ENCODE measurements around the gene TMEM91.
"Not testable (repeated sequence)": the region's sequence is repeated elsewhere in the genome, so short reads cannot be mapped to it uniquely, and the experiment has no call there.

The TMEM91 gene

DNA sequence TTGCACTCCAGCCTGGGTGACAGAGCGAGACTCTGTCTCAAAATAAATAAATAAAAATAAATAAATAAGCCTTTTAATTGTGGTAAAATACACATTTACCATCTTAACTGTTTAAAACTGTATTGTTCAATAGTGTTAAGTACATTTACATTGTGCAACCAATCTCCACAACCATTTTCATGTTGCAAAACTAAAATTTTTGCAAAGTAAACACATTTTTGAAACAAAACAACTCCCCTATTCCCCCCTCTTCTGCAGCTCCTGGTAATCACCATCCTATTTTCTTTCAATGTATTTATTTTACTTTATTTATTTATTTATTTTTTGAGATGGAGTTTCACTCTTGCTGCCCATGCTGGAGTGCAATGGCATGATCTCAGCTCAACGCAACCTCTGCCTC, 6.6 kb upstream of the TMEM91 start:
- Histone ChIP-seq H2AFZ (ENCODE audit: low read depth) (no peak overlapping the region), H3K27ac (no peak overlapping the region), H3K79me2 (ENCODE audit: insufficient read depth, low read depth) (no peaks in the 10 kb centered on the region), H4K20me1 (ENCODE audit: insufficient read depth) (no peaks in the 10 kb centered on the region), H3K36me3 (ENCODE audit: insufficient read depth) (no peaks in the 10 kb centered on the region), H3K4me1 (ENCODE audit: low read depth, poor library complexity, severe bottlenecking) (peaks cover 14% of the 10 kb centered on the region), H3K27me3 (ENCODE audit: insufficient read depth, low read depth) (no peaks in the 10 kb centered on the region), H3K4me2 (no peak overlapping the region), H3K4me3 (IDR thresholded peaks at IDR 0.05; ENCODE audit: insufficient read depth, low read depth, low read length) (no peak overlapping the region), H3K9ac (no peak overlapping the region)
- TF ChIP-seq, protein P1, sequence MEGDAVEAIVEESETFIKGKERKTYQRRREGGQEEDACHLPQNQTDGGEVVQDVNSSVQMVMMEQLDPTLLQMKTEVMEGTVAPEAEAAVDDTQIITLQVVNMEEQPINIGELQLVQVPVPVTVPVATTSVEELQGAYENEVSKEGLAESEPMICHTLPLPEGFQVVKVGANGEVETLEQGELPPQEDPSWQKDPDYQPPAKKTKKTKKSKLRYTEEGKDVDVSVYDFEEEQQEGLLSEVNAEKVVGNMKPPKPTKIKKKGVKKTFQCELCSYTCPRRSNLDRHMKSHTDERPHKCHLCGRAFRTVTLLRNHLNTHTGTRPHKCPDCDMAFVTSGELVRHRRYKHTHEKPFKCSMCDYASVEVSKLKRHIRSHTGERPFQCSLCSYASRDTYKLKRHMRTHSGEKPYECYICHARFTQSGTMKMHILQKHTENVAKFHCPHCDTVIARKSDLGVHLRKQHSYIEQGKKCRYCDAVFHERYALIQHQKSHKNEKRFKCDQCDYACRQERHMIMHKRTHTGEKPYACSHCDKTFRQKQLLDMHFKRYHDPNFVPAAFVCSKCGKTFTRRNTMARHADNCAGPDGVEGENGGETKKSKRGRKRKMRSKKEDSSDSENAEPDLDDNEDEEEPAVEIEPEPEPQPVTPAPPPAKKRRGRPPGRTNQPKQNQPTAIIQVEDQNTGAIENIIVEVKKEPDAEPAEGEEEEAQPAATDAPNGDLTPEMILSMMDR (conservative IDR thresholded peaks at IDR 0.05; ENCODE audit: low read depth, low read length), result no peak

DNA sequence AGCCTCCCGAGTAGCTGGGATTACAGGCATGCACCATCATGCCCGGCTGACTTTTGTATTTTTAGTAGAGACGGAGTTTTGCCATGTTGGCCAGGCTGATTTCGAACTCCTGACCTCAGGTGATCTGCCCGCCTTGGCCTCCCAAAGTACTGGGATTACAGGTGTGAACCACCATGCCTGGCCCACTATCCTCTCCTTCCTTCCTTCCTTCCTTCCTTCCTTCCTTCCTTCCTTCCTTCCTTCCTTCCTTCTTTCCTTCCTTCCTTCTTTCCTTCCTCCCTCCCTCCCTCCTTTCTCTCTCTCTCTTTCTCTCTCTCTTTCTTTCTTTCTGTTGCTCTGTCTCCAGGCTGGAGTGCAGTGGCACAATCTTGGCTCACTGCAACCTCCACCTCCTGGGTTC, 5.2 kb upstream of the TMEM91 start:
- not testable (repeated sequence) for H4K20me1 ChIP-seq (ENCODE audit: insufficient read depth); H3K36me3 ChIP-seq (ENCODE audit: insufficient read depth); H2AFZ ChIP-seq (ENCODE audit: low read depth); H3K4me3 ChIP-seq (IDR thresholded peaks at IDR 0.05; ENCODE audit: insufficient read depth, low read depth, low read length); H3K4me1 ChIP-seq (ENCODE audit: low read depth, poor library complexity, severe bottlenecking); H3K9ac ChIP-seq; H3K4me2 ChIP-seq; H3K27ac ChIP-seq; H3K27me3 ChIP-seq (ENCODE audit: insufficient read depth, low read depth); H3K79me2 ChIP-seq (ENCODE audit: insufficient read depth, low read depth)

DNA sequence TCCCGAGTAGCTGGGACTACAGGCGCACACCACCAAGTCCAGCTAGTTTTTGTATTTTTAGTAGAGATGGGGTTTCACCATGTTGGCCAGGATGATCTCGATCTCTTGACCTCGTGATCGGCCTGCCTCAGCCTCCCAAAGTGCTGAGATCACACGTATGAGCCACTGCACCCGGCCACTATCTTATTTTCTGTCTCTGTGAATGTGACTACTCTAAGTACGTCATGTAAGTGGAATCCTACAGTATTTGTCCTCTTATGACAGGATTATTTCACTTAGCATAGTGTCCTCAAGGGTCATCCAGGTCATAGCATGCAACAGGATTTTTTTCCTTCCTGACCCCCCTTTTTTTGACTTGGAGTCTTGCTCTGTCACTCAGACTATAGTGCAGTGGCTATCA, 4.8 kb upstream of the TMEM91 start:
- no peak overlapping the region for H3K9ac ChIP-seq
- H3K36me3 ChIP-seq (ENCODE audit: insufficient read depth), result no peaks in the 10 kb centered on the region
- TF ChIP-seq, protein P1 (conservative IDR thresholded peaks at IDR 0.05; ENCODE audit: low read depth, low read length), result no peak
- no peaks in the 10 kb centered on the region for H4K20me1 ChIP-seq (ENCODE audit: insufficient read depth)
- peaks cover 6% of the 10 kb centered on the region for H3K4me1 ChIP-seq (ENCODE audit: low read depth, poor library complexity, severe bottlenecking)
- no peak overlapping the region for H2AFZ ChIP-seq (ENCODE audit: low read depth)
- H3K27ac ChIP-seq, result no peak overlapping the region
- H3K4me2 ChIP-seq, result no peak overlapping the region
- H3K79me2 ChIP-seq (ENCODE audit: insufficient read depth, low read depth), result no peaks in the 10 kb centered on the region
- no peaks in the 10 kb centered on the region for H3K27me3 ChIP-seq (ENCODE audit: insufficient read depth, low read depth)
- H3K4me3 ChIP-seq (IDR thresholded peaks at IDR 0.05; ENCODE audit: insufficient read depth, low read depth, low read length), result no peak overlapping the region

DNA sequence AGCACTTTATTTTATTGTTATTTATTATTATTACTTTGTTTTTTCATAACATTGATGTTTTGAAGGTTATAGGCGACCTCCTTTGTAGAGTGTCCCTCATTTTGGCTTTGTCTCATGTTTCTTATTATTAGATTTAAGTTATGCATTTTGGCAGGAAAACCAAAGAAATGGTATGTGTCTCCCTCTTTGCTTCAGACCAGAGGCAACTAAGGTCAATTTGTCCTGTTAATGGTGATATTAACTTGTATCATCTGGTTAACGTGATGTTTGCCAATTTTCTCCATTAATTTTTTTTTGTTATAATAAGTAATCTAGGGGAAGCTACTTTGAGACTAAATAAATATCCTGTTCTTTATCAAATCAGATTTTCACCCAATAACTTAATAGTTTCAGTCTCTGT, 3.8 kb upstream of the TMEM91 start:
- H3K36me3 ChIP-seq (ENCODE audit: insufficient read depth), result no peaks in the 10 kb centered on the region
- peaks cover 6% of the 10 kb centered on the region for H3K4me1 ChIP-seq (ENCODE audit: low read depth, poor library complexity, severe bottlenecking)
- no peaks in the 10 kb centered on the region for H4K20me1 ChIP-seq (ENCODE audit: insufficient read depth)
- no peak overlapping the region for H3K4me2 ChIP-seq
- H3K27ac ChIP-seq, result no peak overlapping the region
- no peaks in the 10 kb centered on the region for H3K79me2 ChIP-seq (ENCODE audit: insufficient read depth, low read depth)
- H3K4me3 ChIP-seq (IDR thresholded peaks at IDR 0.05; ENCODE audit: insufficient read depth, low read depth, low read length), result no peak overlapping the region
- H3K27me3 ChIP-seq (ENCODE audit: insufficient read depth, low read depth), result no peaks in the 10 kb centered on the region
- TF ChIP-seq, protein P1 (conservative IDR thresholded peaks at IDR 0.05; ENCODE audit: low read depth, low read length), result no peak
- H3K9ac ChIP-seq, result no peak overlapping the region
- no peak overlapping the region for H2AFZ ChIP-seq (ENCODE audit: low read depth)

DNA sequence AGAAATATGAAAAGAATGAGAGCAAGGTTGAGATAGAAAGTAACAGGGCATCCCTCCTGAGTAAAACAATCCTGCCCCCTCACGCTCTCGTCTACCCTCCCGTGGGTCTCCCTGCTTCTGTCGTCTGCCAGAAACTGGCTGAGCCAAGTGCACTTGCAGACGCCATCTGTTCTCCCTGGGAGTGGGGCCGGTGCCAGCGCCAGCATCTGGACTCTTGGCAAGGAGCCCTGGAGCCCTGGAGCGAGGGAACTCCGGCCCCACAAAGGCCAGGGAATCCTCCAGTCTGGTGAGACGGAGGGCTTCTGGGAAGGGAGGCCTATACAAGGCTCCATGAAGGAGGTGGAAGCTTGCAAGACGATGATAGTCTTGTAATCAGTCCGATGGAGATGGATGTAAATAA, 2.3 kb upstream of the TMEM91 start:
- Histone ChIP-seq H3K27me3 (ENCODE audit: insufficient read depth, low read depth) (no peaks in the 10 kb centered on the region), H4K20me1 (ENCODE audit: insufficient read depth) (no peaks in the 10 kb centered on the region), H3K79me2 (ENCODE audit: insufficient read depth, low read depth) (no peaks in the 10 kb centered on the region), H3K4me3 (IDR thresholded peaks at IDR 0.05; ENCODE audit: insufficient read depth, low read depth, low read length) (no peak overlapping the region), H3K4me2 (no peak overlapping the region), H2AFZ (ENCODE audit: low read depth) (no peak overlapping the region), H3K9ac (no peak overlapping the region), H3K27ac (no peak overlapping the region), H3K4me1 (ENCODE audit: low read depth, poor library complexity, severe bottlenecking) (peaks cover 6% of the 10 kb centered on the region), H3K36me3 (ENCODE audit: insufficient read depth) (no peaks in the 10 kb centered on the region)
- TF ChIP-seq, protein P1 (conservative IDR thresholded peaks at IDR 0.05; ENCODE audit: low read depth, low read length), result no peak

All from KMS-11 (cell line).